ENCODE results near the gene GIMAP8. TPM values are rescaled to one million over a fixed set of nuclear protein-coding genes. Genes with fewer than 3 reads are reported as not detected.

The GIMAP8 gene
- polyA plus RNA-seq, 1 of the 3 experiments (the other 2 are of a cell fraction): not detected

DNA sequence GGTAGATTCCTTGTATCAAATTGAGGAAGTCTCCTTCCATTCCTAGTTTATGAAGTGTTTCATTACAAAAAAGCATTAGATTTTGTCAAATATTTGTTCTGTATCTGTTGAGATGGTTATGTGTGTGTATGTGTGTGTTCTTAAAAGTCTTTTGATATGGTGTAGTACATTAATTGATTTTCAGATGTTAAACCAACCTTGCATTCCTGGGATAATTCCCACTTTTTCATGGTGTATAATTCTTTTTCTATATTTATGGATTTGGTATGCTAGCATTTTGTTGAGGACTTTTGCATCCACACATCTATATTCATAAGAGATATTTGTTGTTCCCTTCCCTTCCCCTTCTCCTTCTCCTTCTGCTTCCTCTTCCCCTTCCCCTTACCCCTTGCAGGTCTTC is 8.9 kb upstream of the GIMAP8 start:
- Histone ChIP-seq H3K4me3 (ENCODE audit: low read depth in 2 of 2, low read length in 1 of 2) (no peak overlapping the region), H3F3A (replicated peaks; ENCODE audit: insufficient read depth) (peaks cover 4% of the 10 kb centered on the region), H3K9me3 (no peaks in the 10 kb centered on the region), H3K27ac (ENCODE audit: low read depth in 2 of 2, low read length in 1 of 2) (no peak overlapping the region), H3K9ac (no peak overlapping the region), H3K36me3 (replicated peaks in 1 of 2; ENCODE audit: control insufficient read depth in 1 of 2, insufficient read depth in 2 of 2, low read length in 1 of 2) (no peaks in the 10 kb centered on the region), H3K4me1 (ENCODE audit: control insufficient read depth in 1 of 2, insufficient read depth in 2 of 2, low read depth in 1 of 2, low read length in 1 of 2) (no peaks in the 10 kb centered on the region), H3K4me2 (no peak overlapping the region), H2AFZ (ENCODE audit: low read depth) (no peak overlapping the region), H3K9me2 (no peaks in the 10 kb centered on the region), H3K79me2 (ENCODE audit: insufficient read depth) (no peaks in the 10 kb centered on the region), H4K20me1 (ENCODE audit: insufficient read depth) (no peaks in the 10 kb centered on the region), H3K27me3 (ENCODE audit: insufficient read depth) (no peaks in the 10 kb centered on the region; the same call in 1 of the 2 replicates)
- DNase-seq: no peak
- TF ChIP-seq RXRA (IDR thresholded peaks at IDR 0.05; ENCODE audit: borderline replicate concordance, low read depth): no peak
- TF ChIP-seq, protein P1, sequence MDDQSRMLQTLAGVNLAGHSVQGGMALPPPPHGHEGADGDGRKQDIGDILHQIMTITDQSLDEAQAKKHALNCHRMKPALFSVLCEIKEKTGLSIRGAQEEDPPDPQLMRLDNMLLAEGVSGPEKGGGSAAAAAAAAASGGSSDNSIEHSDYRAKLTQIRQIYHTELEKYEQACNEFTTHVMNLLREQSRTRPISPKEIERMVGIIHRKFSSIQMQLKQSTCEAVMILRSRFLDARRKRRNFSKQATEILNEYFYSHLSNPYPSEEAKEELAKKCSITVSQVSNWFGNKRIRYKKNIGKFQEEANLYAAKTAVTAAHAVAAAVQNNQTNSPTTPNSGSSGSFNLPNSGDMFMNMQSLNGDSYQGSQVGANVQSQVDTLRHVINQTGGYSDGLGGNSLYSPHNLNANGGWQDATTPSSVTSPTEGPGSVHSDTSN (IDR thresholded peaks at IDR 0.05): no peak
- no peak for TF ChIP-seq TEAD4 (IDR thresholded peaks at IDR 0.05; ENCODE audit: borderline replicate concordance, insufficient read depth)
- TF ChIP-seq MAX (IDR thresholded peaks at IDR 0.05; ENCODE audit: low read depth): no peak
- no peak for TF ChIP-seq TCF12 (IDR thresholded peaks at IDR 0.05)
- no peak for TF ChIP-seq POLR2AphosphoS5 (IDR thresholded peaks at IDR 0.05; ENCODE audit: low read depth, low read length)
- no peak for TF ChIP-seq RCOR1 (IDR thresholded peaks at IDR 0.05; ENCODE audit: low read length)
- no peak for TF ChIP-seq RFX5 (IDR thresholded peaks at IDR 0.05; ENCODE audit: low read length)
- no peak for TF ChIP-seq NFIC (IDR thresholded peaks at IDR 0.05; ENCODE audit: borderline replicate concordance)
- no peak for TF ChIP-seq MXI1 (IDR thresholded peaks at IDR 0.05; ENCODE audit: low read depth, low read length)
- TF ChIP-seq EP300 (IDR thresholded peaks at IDR 0.05; ENCODE audit: borderline replicate concordance in 1 of 2, low read depth in 1 of 2, low read length in 1 of 2): no peak
- no peak for TF ChIP-seq GABPA (IDR thresholded peaks at IDR 0.05; ENCODE audit: low read depth)
- ChIA-PET CTCF (interaction anchor here (1.3 kb wide), 1 partner anchor 10 kb away, joined by 4 read pairs; no protein-coding TSS in a partner anchor), POLR2A (no interaction called here)

DNA sequence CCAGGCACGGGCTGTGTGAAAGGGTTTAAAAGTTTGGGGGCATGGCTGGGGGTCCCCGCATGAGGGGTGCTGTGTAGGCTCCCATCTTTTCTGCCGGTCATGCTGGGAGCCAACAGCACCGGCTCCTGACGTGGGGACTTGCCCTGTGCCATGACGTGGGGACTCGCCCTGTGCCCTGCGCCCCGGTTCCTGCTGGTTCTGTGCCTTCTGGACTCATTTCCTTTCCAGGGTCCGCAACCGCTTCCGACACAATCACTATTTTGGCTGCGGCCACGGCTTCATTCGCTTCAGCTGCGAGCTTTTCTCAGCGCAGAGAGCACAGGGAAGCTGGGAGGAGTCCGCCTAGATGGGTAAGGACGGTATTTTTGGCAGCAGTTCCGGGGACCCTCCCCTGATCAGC is 7.6 kb upstream of the GIMAP8 start:
- H2AFZ ChIP-seq (ENCODE audit: low read depth): no peak overlapping the region
- H3K9me2 ChIP-seq: no peaks in the 10 kb centered on the region
- no peaks in the 10 kb centered on the region for H3K9me3 ChIP-seq
- no peaks in the 10 kb centered on the region; the same call in 1 of the 2 replicates for H3K27me3 ChIP-seq (ENCODE audit: insufficient read depth)
- H3K4me3 ChIP-seq (ENCODE audit: low read depth in 2 of 2, low read length in 1 of 2): no peak overlapping the region
- ChIA-PET CTCF (no interaction called here), POLR2A (no interaction called here)
- H4K20me1 ChIP-seq (ENCODE audit: insufficient read depth): no peaks in the 10 kb centered on the region
- no peak overlapping the region for H3K4me2 ChIP-seq
- H3K79me2 ChIP-seq (ENCODE audit: insufficient read depth): no peaks in the 10 kb centered on the region
- no peak for DNase-seq
- H3K36me3 ChIP-seq (replicated peaks in 1 of 2; ENCODE audit: control insufficient read depth in 1 of 2, insufficient read depth in 2 of 2, low read length in 1 of 2): no peaks in the 10 kb centered on the region
- WGBS (ENCODE audit: low lambda C conversion rate): 58% methylated on average over 20 of the region's 20 CpGs
- peaks cover 4% of the 10 kb centered on the region for H3F3A ChIP-seq (replicated peaks; ENCODE audit: insufficient read depth)
- no peaks in the 10 kb centered on the region for H3K4me1 ChIP-seq (ENCODE audit: control insufficient read depth in 1 of 2, insufficient read depth in 2 of 2, low read depth in 1 of 2, low read length in 1 of 2)
- H3K9ac ChIP-seq: no peak overlapping the region
- no peak for TF ChIP-seq NFIC (IDR thresholded peaks at IDR 0.05; ENCODE audit: borderline replicate concordance)
- TF ChIP-seq ELF1 (IDR thresholded peaks at IDR 0.05): no peak
- TF ChIP-seq CHD2 (IDR thresholded peaks at IDR 0.05; ENCODE audit: low read length, partially characterized antibody): no peak
- no peak for TF ChIP-seq TCF12 (IDR thresholded peaks at IDR 0.05)
- no peak for TF ChIP-seq MEF2A (IDR thresholded peaks at IDR 0.05; ENCODE audit: borderline replicate concordance, low read depth)
- TF ChIP-seq, protein P2, sequence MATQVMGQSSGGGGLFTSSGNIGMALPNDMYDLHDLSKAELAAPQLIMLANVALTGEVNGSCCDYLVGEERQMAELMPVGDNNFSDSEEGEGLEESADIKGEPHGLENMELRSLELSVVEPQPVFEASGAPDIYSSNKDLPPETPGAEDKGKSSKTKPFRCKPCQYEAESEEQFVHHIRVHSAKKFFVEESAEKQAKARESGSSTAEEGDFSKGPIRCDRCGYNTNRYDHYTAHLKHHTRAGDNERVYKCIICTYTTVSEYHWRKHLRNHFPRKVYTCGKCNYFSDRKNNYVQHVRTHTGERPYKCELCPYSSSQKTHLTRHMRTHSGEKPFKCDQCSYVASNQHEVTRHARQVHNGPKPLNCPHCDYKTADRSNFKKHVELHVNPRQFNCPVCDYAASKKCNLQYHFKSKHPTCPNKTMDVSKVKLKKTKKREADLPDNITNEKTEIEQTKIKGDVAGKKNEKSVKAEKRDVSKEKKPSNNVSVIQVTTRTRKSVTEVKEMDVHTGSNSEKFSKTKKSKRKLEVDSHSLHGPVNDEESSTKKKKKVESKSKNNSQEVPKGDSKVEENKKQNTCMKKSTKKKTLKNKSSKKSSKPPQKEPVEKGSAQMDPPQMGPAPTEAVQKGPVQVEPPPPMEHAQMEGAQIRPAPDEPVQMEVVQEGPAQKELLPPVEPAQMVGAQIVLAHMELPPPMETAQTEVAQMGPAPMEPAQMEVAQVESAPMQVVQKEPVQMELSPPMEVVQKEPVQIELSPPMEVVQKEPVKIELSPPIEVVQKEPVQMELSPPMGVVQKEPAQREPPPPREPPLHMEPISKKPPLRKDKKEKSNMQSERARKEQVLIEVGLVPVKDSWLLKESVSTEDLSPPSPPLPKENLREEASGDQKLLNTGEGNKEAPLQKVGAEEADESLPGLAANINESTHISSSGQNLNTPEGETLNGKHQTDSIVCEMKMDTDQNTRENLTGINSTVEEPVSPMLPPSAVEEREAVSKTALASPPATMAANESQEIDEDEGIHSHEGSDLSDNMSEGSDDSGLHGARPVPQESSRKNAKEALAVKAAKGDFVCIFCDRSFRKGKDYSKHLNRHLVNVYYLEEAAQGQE (IDR thresholded peaks at IDR 0.05; ENCODE audit: low read depth, low read length): no peak
- no peak for TF ChIP-seq POLR2AphosphoS5 (IDR thresholded peaks at IDR 0.05; ENCODE audit: low read depth, low read length)
- TF ChIP-seq MXI1 (IDR thresholded peaks at IDR 0.05; ENCODE audit: low read depth, low read length): no peak
- TF ChIP-seq, protein P3, sequence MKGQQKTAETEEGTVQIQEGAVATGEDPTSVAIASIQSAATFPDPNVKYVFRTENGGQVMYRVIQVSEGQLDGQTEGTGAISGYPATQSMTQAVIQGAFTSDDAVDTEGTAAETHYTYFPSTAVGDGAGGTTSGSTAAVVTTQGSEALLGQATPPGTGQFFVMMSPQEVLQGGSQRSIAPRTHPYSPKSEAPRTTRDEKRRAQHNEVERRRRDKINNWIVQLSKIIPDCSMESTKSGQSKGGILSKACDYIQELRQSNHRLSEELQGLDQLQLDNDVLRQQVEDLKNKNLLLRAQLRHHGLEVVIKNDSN (IDR thresholded peaks at IDR 0.05; ENCODE audit: borderline replicate concordance, low read depth): no peak
- no peak for TF ChIP-seq SMC3 (IDR thresholded peaks at IDR 0.05; ENCODE audit: low read depth, low read length)
- TF ChIP-seq GATA2 (CRISPR knock-in tag; IDR thresholded peaks at IDR 0.05): no peak
- TF ChIP-seq EP300 (IDR thresholded peaks at IDR 0.05; ENCODE audit: borderline replicate concordance in 1 of 2, low read depth in 1 of 2, low read length in 1 of 2): no peak
- no peak for TF ChIP-seq EZH2phosphoT487 (IDR thresholded peaks at IDR 0.05; ENCODE audit: borderline replicate concordance, low read depth)
- TF ChIP-seq MAX (IDR thresholded peaks at IDR 0.05; ENCODE audit: low read depth): no peak
- no peak for TF ChIP-seq TAF1 (IDR thresholded peaks at IDR 0.05; ENCODE audit: borderline replicate concordance, low read depth, low read length)
- no peak for TF ChIP-seq RFX5 (IDR thresholded peaks at IDR 0.05; ENCODE audit: low read length)
- no peak for TF ChIP-seq RAD21 (IDR thresholded peaks at IDR 0.05; ENCODE audit: low read length)
- TF ChIP-seq GABPA (IDR thresholded peaks at IDR 0.05; ENCODE audit: low read depth): no peak
- H3K27ac ChIP-seq (ENCODE audit: low read depth in 2 of 2, low read length in 1 of 2): no peak overlapping the region
